Activated T-cell treated with anti-CD3 and anti-CD28 coated beads, Interleukin-2, amount 50 U/mL, for 24 hours (primary cell): ENCODE data around the gene ARHGAP22.

Experiments
- DNase-seq: peaks from one replicate; pipeline ENCODE4 v3.0.0-alpha.2; 2020
- H3K27ac Mint-ChIP-seq: 2 replicates; pipeline ENCODE4 v1.8.0; 2020; ENCODE audit warnings: mild to moderate bottlenecking, mixed read lengths
- H3K27me3 Mint-ChIP-seq: 2 replicates; pipeline ENCODE4 v1.8.0; 2020; ENCODE audit warnings: mixed read lengths
- H3K36me3 Mint-ChIP-seq: 2 replicates; pipeline ENCODE4 v1.8.0; 2020; ENCODE audit warnings: low read depth, mixed read lengths
- H3K4me1 Mint-ChIP-seq: 2 replicates; pipeline ENCODE4 v1.8.0; 2020; ENCODE audit warnings: low read depth, mixed read lengths
- H3K4me3 Mint-ChIP-seq: 2 replicates; pipeline ENCODE4 v1.8.0; 2020; ENCODE audit warnings: mild to moderate bottlenecking, moderate library complexity, mixed read lengths
- H3K9me3 Mint-ChIP-seq: 2 replicates; pipeline ENCODE4 v1.8.0; 2020; ENCODE audit warnings: mixed read lengths

The ARHGAP22 gene

DNA sequence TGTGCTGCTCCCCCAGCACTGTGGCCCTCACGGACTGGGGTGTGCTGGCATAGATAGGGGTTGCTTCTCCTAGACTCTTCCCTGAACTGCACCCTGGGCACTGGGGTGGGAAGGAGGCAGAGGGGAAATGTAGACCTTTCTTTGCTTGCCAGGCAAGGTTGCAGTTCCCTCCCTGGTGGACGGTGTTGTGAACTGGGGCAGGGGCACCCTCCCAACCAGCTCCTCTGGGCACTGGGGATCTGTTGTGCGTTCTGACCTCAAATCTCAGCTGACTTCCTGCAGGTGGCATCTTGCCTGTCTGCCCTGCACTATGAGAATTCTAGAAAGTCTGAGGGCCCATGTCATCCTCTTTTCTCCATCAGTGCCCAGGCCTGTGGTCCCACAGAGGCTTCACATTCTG lies 53.9 kb downstream of the ARHGAP22 start:
- Mint-ChIP-seq H3K4me3 (no peak overlapping the region), H3K27ac (no peak overlapping the region), H3K9me3 (no peaks in the 10 kb centered on the region), H3K27me3 (no peaks in the 10 kb centered on the region), H3K4me1 (no peaks in the 10 kb centered on the region), H3K36me3 (no peaks in the 10 kb centered on the region)
- DNase-seq: no peak

DNA sequence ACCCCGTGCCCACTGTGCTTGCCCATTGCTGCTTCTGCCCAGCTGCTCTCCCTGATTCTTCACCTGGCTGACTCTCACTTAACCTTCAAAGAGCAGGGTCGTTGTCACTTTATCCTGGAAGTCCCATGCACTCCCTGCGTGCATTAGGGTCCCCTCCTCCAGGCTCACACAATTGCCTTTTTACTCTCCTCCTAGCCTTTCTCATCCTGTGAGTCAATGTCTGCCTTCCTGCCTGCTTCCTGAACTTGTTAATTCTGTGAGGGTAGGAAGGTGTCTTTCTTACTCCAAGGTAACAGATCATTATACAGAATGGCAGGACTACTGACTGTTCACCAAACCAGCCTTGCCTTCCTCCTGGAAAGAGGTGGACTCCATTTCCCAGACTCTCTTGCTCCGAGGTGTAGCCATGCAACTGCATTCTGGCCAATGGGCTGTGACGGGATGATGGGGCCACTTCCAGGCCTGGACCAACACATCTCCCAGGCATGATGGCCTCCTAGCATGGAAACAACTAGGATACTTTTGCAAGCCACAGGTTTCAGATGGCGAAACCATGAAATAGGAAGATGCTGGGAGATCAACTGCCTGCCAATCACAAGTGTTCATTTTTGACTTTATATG lies 54.7 kb downstream of the ARHGAP22 start:
- no peaks in the 10 kb centered on the region for H3K9me3 Mint-ChIP-seq
- no peak overlapping the region for H3K4me3 Mint-ChIP-seq
- H3K27ac Mint-ChIP-seq: no peak overlapping the region
- no peaks in the 10 kb centered on the region for H3K27me3 Mint-ChIP-seq
- no peak for DNase-seq
- no peaks in the 10 kb centered on the region for H3K36me3 Mint-ChIP-seq
- H3K4me1 Mint-ChIP-seq: no peaks in the 10 kb centered on the region

DNA sequence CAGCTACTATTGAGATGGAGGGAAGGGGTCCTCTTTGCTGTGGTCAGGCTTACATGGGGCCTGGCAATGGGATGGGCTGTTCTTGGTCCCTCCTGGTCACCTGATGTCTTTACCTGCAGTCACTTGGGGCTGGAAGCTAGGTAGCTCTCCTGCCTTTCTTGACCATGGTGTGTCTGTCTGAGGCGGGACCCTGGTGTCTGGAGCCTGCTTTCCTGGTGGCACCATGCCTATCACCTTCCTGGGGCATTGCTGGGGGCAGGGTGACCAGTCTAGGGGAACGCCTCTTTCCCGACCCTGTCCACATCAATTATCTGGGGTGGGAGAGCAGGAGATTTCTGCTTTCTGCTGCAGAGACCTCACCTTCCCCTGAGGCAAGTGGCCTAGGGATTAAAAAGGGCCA lies 55.6 kb downstream of the ARHGAP22 start:
- H3K36me3 Mint-ChIP-seq: no peaks in the 10 kb centered on the region
- no peaks in the 10 kb centered on the region for H3K4me1 Mint-ChIP-seq
- H3K27ac Mint-ChIP-seq: no peak overlapping the region
- no peak overlapping the region for H3K4me3 Mint-ChIP-seq
- no peaks in the 10 kb centered on the region for H3K9me3 Mint-ChIP-seq
- no peaks in the 10 kb centered on the region for H3K27me3 Mint-ChIP-seq
- no peak for DNase-seq

DNA sequence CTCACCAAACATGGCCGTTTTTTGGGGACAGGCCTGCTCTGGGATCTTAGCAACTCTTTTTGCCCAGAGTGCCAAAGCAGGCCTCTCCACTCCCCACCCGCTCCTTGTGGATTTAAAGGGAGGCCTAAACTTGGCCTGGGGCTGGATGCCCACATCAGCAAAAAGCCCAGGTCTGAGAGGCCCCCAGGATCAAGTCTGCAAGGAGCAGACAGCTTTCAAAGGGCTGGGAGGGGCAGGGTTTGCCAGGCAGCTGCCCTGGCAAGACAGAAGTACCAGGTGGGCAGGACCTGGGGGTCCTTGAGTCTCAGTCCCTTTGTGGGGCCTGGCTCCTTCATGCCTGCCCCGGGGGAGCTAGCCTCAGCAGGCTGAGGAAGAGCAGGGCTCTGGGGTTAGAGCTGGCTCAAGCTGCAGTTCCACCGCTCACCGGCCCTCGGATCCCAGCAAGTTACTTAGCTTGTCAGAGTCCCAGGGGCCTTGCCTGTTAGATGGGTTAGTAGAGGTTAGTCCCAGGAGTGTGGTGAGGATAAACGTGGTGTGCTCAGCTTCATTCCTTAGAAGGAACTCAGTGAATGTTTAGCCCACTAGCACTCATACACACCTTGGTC lies 56.2 kb downstream of the ARHGAP22 start:
- no peaks in the 10 kb centered on the region for H3K9me3 Mint-ChIP-seq
- no peak overlapping the region for H3K4me3 Mint-ChIP-seq
- H3K4me1 Mint-ChIP-seq: no peaks in the 10 kb centered on the region
- no peak overlapping the region for H3K27ac Mint-ChIP-seq
- DNase-seq: no peak
- H3K27me3 Mint-ChIP-seq: no peaks in the 10 kb centered on the region
- H3K36me3 Mint-ChIP-seq: no peaks in the 10 kb centered on the region

DNA sequence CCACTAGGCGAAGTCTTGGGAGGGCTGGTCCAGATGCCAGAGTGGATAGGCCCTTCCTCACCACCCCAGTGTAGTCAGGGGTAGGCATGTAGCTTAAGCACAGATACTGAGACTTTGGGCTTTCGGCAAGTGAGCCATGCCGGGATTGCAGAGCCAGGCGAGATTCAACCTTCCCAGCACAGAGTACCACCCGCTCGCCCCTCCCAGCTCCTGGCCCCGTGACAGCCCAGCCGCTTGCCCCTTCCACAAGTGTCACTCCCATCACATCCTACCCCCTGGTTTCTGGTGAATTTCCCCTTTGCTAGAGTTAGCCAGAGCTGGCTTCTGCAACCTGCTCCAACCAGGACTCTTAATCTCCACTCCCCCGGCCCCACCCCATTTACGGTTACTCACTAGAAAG lies 56.9 kb downstream of the ARHGAP22 start:
- H3K27me3 Mint-ChIP-seq: no peaks in the 10 kb centered on the region
- no peak overlapping the region for H3K27ac Mint-ChIP-seq
- H3K4me1 Mint-ChIP-seq: no peaks in the 10 kb centered on the region
- no peaks in the 10 kb centered on the region for H3K9me3 Mint-ChIP-seq
- no peak for DNase-seq
- no peaks in the 10 kb centered on the region for H3K36me3 Mint-ChIP-seq
- no peak overlapping the region for H3K4me3 Mint-ChIP-seq

DNA sequence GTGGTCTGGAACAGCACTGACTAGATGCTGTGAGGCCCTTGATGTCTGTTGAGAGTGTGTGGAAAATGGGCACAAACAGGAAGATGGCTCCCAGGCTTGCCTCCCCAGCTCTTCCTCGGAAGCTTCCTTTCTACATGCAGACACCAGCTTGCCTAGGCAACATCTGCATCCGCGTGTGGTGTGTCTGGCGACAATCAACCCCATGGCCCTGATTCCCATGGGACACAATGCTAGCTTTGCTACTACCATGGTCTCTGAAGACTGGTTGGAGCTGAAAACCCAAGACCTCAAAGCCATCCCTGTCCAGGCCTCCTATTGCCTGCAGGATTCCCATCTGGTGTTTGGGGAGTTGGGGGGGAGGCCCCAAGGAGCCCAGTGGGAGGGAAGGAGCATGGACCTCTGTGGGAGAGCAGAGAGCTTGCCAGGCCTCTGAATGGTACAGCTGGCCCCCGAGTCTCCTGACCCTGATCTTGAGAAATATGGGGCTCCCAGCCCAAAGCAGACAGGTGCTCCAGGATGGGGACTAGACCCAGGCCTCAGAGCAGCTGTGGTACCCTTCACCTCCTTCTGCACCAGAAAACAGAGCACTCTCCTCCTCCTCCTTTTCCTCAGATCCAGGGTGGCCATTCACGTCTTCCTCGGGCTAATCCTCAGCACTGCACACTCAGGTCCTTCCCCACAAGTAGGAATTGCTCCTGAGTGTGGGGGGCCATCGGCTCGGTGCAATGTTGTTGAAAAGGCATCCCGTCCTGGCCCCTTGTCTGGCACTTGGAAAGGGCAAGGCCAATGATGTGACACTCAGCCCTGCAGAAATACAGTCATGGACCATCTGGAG lies 57.6 kb downstream of the ARHGAP22 start:
- Mint-ChIP-seq H3K9me3 (no peaks in the 10 kb centered on the region), H3K4me1 (no peaks in the 10 kb centered on the region)

DNA sequence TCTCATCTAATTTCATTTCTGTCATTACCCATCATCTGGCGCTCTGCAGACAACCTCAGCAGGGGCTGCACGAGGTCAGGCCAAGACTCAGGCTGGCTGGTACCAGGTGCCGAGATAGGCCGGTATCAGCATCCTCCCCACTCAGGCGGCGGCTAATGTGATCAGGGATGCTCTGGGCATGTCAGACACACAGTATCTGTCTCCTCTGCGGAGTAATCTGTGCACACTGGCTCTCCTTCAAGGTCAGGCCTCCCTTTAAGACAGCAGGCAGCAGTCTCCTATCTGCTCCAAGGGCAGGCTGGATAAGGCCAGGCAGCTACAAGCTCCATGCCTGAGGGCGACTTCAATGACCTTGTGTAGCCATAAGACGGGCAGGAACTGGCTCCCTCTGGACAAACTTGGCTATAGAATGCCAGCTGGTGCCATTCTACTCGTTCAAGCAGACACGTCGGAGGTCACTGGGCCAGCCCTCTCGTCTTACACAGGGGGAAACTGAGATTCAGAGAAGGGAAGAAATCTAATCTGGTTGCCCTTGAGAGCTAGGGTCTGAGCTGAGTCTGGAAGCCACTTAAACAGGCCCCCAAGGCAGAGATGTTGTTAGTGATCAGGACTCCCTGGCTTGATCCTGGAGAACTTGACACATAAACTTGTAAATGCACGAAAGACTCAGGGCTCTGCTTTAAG lies 59.3 kb downstream of the ARHGAP22 start:
- H3K4me3 Mint-ChIP-seq: no peak overlapping the region
- H3K36me3 Mint-ChIP-seq: no peaks in the 10 kb centered on the region
- no peaks in the 10 kb centered on the region for H3K9me3 Mint-ChIP-seq
- H3K27ac Mint-ChIP-seq: no peak overlapping the region
- peaks cover 4% of the 10 kb centered on the region for H3K27me3 Mint-ChIP-seq
- DNase-seq: no peak
- no peaks in the 10 kb centered on the region for H3K4me1 Mint-ChIP-seq

More for the DNA sequence above, 57.6 kb downstream of the ARHGAP22 start:
- Mint-ChIP-seq H3K27me3 (no peaks in the 10 kb centered on the region), H3K27ac (no peak overlapping the region), H3K36me3 (no peaks in the 10 kb centered on the region), H3K4me3 (no peak overlapping the region)
- DNase-seq: no peak

DNA sequence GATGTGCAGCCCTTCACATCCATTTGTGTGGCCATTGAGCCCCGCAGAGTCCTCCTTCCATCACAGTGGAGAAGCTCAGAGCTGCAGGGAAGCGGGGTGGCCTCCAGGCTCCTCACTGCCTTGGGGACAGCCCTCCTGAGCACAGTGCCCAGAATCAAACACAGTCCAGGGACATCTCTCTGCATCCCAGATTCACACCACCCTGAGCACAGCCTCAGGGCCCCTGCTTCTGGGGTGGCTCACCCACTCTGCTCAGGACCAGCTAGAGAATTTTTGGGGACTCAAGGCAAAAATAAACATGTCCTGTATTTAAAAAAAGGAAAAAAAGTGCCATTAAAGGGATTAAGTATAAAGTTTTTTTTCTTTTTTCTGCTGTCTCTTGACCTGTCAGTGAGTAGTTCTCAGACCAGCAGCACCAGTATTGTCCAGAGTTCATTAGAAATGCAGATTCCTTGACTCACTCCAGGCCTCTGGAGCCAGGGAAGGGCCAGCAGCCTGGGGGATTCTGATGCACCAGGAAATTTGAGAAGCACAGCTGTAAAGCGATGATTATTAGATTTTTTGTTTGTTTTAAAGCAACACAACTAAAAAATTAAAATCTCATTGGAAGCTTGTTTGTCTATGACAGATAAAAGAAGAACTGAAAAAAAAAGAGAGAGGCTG lies 61.6 kb downstream of the ARHGAP22 start:
- DNase-seq: no peak
- no peak overlapping the region for H3K27ac Mint-ChIP-seq
- no peaks in the 10 kb centered on the region for H3K36me3 Mint-ChIP-seq
- H3K4me3 Mint-ChIP-seq: no peak overlapping the region
- H3K27me3 Mint-ChIP-seq: peaks cover 4% of the 10 kb centered on the region
- no peaks in the 10 kb centered on the region for H3K4me1 Mint-ChIP-seq
- H3K9me3 Mint-ChIP-seq: no peaks in the 10 kb centered on the region

DNA sequence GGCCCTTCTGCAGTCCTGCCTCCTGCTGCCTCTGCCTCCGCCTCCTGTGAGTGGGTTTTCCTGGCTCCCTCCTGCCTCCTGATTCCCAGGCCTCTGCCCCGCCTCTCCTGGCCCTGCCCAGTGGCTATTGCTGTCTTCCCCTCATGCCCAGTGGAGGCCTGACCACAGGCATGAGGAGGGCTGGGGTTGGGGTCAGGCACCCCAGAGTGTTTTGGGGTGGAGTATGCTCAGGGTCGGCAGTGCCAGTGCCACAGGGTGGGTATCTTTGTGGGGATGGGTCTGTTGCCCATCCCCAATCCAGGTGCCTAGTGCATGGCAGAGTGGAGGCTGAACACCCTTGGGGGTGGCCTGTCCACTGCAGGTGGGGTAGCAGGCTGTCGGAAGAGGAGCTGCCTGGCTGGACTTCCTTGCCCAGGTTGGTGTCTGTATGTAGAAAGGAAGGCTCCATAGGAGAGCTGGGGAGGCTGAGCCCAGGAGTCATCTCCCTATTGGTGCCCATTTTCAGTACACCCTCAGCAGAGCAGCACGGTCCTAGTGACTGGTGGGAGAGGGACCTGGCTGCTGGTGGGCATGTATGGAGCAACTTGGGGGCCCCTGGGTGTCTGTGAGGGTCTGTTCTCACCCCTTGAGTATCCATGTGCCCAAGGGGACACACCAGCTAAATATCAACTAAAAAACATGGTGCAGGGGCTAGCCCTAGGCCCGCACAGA lies 62.2 kb downstream of the ARHGAP22 start:
- H3K27ac Mint-ChIP-seq: no peak overlapping the region
- H3K4me3 Mint-ChIP-seq: no peak overlapping the region
- H3K27me3 Mint-ChIP-seq: peaks cover 7% of the 10 kb centered on the region
- no peak for DNase-seq
- no peaks in the 10 kb centered on the region for H3K4me1 Mint-ChIP-seq
- H3K36me3 Mint-ChIP-seq: no peaks in the 10 kb centered on the region
- H3K9me3 Mint-ChIP-seq: no peaks in the 10 kb centered on the region

DNA sequence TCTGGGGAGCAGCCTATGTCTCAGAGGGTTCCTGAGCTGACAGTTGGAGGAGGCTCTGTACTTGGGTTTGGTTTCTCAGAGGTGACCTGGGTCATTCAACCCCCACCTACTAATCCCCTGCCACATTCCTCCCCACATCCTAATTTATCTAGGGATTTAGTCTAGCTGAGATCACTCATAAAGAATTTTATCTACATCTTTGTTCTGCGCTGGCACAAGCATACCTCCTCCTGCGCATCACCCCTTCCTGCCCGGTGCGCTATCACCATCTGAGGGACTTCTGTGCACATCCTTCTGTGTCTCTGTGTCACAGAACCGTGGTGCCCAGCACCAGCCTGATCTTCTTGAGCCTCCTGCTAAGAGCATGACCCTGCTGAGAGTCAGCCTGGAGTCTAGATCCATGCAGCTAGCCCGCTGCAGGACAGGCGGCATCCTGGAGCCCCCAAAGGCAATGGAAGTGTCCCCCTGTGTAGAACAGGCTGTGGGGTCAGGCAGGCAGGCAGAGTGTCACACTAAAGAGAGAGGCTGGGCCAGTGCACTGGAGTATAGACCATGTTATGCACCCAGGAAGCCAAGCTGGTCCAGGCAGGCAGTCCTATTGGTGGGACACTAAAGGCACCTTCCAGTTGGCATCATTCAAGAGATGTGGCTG lies 63.6 kb downstream of the ARHGAP22 start:
- H3K36me3 Mint-ChIP-seq: no peaks in the 10 kb centered on the region
- H3K4me1 Mint-ChIP-seq: no peaks in the 10 kb centered on the region
- H3K4me3 Mint-ChIP-seq: no peak overlapping the region
- peaks cover 7% of the 10 kb centered on the region for H3K27me3 Mint-ChIP-seq
- no peaks in the 10 kb centered on the region for H3K9me3 Mint-ChIP-seq
- no peak for DNase-seq
- no peak overlapping the region for H3K27ac Mint-ChIP-seq

DNA sequence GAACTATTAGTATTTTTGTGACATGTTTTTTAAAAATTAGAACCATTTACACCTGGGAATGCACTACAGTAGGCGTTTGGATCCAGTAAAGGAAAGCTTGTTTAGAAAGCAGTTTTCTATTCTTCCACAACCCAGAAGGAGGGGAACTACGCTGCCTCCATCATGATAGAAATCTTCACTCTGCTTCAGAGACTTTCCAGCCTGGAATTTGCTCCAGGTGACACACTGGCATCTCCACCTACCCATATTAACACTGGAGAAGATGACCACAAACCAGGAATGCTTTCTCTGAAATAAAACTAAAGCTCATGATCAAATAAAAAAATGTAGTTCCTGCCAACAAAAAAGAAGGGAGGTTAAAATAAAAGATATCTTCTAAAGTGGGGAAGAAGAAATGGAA lies 66.3 kb downstream of the ARHGAP22 start:
- Mint-ChIP-seq H3K9me3 (no peaks in the 10 kb centered on the region), H3K36me3 (no peaks in the 10 kb centered on the region), H3K27ac (no peak overlapping the region), H3K4me1 (no peaks in the 10 kb centered on the region), H3K27me3 (peaks cover 7% of the 10 kb centered on the region), H3K4me3 (no peak overlapping the region)
- DNase-seq: no peak

DNA sequence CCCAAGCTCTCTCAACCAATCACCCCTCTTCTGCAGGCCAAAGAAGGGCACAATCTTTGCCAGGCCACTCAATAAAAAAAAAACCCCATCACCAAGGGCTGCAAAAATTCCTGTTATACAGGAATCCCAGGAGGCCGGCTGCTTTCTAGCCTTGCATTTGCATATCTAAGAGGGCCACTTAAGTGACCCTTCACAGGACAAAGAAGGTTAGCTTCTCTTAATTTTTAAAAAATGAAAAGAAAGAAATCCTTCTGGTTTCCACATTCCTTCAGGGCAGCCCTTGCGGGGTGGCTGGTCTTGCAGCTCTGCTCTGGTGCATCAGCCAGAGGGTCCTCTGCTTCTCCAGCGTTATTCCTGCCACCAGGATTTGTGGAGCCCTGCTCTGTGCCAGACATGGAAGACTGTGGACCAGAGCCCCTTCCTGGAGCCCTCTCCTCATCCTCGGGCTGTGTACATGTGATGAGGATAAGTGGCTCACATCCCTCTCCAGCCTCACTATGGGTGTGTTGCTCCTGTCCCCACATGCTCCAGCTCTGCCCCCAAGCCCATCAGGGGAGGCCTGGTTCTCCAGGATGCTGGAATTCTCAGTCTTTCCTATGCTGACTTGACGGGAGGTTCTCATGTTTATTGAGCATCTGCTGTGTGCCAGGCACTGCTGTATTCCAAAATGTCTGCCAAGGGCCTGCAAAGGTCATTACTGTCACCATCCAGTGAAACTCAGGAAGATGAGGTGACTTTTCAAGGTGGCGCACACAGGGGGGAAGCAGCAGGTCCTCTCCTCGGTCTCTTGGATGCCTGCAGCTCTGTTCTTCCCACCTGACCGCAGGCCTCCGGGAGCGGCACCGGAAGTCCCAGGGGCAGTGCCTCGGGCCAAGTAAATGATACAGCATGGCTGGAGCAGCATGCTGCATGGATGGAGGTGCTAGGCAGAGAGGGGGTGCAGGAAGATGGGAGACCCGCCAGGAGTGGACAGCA lies 67.7 kb downstream of the ARHGAP22 start:
- Mint-ChIP-seq H3K36me3 (no peaks in the 10 kb centered on the region), H3K4me1 (no peaks in the 10 kb centered on the region)
- no peak for DNase-seq

DNA sequence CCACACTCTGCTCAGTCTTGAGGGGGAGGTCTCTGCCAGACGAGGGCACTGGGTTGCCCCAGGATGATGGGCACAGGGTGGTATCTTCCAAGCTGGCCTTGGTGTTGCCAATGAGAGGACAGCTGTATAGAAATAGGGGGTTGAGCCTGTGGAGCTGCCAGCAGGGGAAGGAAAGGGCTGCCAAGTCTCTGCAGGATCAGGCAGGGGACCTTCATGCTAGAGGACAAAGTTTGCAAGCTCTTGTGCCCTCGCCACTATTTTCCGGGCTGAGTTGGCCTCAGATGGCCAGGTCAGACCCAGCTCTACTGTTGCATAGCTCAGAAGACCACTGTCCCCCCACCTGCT lies 68.7 kb downstream of the ARHGAP22 start:
- no peak for DNase-seq
- Mint-ChIP-seq H3K27me3 (peaks cover 5% of the 10 kb centered on the region), H3K4me3 (no peak overlapping the region), H3K27ac (no peak overlapping the region), H3K9me3 (no peaks in the 10 kb centered on the region), H3K36me3 (no peaks in the 10 kb centered on the region), H3K4me1 (no peaks in the 10 kb centered on the region)

More for the DNA sequence above, 67.7 kb downstream of the ARHGAP22 start:
- Mint-ChIP-seq H3K4me3 (no peak overlapping the region), H3K27ac (no peak overlapping the region), H3K9me3 (no peaks in the 10 kb centered on the region), H3K27me3 (peaks cover 7% of the 10 kb centered on the region)
